HG03066 (cell line): ENCODE measurements around the gene ACADL.

Source experiments
- ATAC-seq: cut with Tn5 transposase; IDR thresholded peaks from one replicate; pipeline ENCODE4 v1.9.1; 2021; ENCODE audit warnings: low read depth; ENCODE audit not compliant: unreplicated experiment

ACADL gene

DNA sequence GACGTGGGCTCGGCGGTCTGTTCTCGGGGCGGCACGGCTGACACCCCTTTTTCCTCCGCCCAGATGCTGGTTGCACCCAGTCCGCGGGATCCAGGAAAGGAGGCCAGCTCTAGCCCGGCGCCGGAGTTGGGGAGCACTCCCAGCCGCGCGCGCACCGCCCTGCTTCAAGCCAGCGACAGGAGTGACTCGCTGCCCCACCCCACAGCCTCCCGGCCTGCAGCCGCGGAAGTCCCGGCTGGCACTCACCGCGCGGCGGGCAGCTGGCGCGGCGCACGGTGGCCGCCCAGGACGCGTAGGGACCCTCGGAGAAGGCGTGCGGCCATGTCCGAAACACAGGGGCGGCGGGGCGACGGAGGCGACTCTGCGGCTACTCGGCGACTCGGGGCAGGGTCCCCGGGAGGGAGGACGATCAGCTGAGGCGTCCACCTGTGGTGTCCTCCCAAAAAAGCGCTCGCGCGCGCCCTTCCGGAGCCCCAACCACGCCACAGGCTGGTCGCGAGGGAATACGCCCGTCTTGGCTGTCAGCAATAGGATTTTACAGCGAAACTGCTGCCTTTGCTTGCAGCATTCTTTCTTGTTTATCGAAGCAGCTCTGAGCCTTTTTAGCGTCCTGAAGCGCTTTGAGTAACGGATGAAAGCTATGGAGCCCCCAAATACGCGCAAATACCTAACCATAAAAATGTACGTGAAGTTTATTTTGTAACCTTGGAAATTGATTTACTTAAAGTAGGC is at the start of gene ACADL:
ACADL (minus strand) TSS at position 507 of the 732 bp plus-strand sequence; CDS start at position 323, 184 bp downstream.
- no peak for ATAC-seq

DNA sequence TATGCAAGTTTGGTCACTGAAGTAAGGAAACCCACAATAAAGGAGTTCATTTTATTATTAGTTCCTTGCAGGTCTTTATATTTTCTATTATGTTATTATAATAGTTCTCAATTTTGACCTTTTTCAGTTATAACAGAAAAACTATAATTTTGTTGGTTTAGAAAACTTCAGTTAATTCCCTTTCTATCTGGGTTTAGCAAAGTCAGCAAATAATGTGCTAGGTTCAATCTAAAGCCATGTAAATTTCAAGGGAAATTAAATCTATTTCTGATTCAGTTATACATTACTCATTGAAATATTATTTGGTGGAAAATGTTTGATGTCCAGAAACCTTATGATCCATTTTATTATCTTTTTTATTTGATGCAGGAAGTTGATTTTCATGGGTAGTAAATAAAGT is 46.1 kb upstream of the ACADL start:
- no peak for ATAC-seq

DNA sequence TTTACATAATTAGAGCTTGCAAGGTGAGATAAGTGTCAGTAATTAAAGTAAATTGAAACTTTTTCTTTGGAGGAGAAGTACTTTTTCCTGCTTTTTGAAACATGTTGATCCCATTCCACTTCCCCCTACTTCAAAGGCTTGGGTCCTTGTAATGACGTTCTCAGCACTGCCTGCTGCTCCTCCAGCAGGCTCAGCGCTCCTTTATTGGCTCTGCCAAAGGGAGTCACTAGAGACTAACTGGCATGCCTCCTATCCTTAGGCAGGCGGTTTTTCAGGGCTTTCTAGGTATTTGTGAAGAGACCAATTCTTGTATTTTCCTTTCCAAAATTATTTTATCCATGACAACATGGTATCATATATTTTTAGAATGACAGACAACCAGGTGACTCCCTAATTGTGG is 43.9 kb upstream of the ACADL start:
- no peak for ATAC-seq

DNA sequence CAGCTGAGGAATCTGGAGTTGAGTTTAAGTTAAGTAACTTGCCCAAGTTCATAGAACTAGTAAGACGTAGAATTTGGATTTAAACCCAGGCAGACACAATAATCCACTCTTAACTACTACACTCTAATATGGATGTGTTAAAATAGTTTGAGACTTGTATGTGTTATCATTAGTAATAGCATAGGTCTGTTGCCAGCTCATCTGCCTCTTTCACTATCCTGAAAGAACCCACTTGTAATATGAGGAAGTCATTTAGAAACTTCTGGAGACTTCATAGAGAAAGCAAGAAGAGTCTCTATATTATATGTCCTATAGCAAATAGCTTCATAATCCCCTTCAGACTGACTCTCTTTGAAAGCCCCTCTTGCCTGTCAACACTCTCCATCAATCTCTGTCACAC is 43.0 kb upstream of the ACADL start:
- no peak for ATAC-seq

DNA sequence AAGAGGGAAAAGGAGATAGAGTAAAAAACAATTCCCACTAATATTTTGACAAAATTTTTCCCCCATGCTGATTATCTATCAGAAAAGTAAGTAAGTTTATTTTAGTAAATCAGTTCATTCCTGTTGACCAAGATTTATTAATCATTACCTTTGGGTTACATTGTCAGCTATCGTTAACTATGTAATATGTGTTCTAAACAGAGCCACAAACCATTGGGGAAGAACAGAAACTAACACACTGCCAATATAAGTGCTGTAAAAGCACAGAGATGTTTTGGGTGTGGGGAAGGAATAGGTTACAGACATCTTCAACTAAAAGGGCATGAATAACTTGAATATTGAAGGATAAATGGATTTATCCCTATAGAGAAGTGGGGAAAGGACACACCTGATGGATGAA is 42.5 kb upstream of the ACADL start:
- ATAC-seq: no peak

DNA sequence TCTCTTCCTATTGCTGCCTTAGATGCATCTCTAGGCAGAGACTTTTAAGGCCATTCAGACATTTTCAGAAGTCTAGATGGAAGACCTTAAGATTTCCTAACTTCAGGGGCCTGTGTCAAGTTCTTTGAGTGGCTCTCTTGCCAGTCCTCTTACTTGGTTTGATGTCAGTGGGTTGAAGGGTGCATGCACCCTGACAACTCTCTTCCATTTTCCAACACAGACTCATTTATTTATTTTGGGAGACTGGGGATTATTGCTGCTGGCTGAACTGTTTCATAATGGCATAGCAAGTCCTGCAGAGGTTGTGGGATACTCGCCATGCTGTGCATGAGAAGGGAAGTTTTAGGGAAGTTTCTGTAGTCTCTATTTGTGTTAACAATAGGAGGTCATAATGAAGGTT is 39.0 kb upstream of the ACADL start:
- ATAC-seq: no peak

DNA sequence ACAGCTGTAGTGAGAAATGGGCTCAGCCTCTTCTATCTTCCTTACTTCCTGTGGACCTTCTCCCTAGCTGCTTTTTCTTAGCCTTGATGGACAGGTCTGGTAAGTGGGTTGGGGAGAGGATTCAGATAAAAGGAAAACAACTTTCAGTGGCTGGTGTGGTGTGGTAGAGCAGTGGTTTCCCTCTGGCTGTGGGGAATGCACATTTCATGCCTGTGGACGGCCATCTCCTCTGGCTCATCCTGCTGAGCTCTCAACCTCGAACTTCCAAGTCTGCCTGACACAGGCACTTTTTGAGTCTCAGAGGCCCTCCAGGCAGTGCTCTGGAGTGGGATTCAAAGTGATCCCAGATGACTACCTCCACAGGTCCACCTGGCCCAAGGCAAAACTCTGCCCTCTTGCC is 38.6 kb upstream of the ACADL start:
- ATAC-seq: no peak

DNA sequence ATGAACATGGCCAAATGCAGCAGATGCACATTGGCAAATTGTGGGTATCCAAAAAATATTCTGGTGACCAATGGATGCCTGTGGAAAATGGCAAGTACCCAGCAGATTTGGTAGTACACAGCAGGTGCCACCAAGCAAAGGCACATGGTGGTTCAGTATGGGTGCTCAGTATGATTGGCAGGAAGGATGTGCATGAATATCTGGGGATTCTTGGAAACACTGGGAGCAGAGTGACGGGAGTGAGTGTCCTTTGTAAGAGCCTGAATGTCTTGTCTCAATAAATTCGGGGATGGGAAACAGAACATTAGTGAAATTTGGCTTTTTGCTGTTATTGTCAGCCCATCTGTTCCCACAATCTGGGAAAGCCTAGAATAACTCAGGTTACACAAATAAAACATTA is 36.8 kb upstream of the ACADL start:
- ATAC-seq: no peak

DNA sequence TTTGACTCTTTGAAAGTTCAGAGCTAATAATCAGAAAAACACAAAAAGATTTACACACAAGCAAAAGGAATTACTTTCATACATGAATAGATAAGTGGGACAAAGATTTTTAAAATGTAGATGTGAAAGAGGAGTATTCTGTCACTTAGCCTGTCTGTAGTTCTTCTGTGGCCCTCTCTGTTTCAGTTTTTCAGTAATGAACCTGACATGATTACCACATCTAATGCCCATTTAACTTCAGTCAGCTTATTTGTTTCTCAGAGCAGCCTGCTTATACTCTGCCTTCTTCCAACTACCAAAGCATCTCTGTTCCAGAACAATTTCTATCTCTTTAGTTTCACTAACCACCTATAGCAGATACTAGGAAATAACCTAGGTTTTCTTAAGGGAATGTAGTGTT is 34.4 kb upstream of the ACADL start:
- ATAC-seq: no peak

DNA sequence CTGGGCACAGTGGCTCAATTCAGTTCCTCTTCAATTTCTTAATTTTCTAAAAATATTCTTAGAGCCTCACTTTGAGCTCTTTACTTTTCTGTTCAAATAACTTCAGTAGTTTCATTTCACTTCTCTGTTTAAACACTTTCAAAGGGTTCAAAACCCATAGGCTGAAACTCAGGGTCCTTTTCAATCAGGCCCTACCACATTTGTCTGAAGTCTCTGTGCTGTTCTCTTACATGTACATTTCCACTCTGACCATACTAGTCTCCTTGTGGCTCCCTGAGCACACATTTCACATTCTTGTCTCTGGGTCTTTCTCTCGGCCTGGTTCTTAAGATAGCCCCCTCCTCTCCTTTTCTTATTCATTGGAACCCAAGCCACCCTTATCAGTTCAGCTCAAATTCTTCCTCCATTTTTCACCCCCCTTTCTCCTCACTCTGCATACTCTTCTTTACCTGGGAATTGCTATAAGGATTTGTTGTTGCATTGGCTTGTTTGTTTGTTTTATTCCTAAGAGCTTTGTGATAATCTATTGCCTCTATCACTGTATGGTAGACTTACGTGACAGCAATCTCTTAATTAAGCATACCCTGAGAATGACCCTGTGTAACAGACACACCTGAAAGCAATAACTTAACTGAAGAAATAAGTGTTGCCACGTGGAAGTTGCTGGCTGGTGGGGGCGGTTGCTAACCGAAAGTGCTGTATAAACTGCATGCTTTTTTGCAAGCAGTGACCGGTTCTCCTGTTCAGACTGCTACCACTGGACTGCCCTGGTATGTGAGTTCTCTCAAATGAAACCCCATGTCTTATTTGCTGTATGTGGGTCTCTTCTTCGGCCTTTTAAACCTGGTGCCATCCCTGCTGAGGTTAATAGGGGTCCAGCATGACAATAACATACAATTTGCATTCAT is 27.7 kb upstream of the ACADL start:
- no peak for ATAC-seq

DNA sequence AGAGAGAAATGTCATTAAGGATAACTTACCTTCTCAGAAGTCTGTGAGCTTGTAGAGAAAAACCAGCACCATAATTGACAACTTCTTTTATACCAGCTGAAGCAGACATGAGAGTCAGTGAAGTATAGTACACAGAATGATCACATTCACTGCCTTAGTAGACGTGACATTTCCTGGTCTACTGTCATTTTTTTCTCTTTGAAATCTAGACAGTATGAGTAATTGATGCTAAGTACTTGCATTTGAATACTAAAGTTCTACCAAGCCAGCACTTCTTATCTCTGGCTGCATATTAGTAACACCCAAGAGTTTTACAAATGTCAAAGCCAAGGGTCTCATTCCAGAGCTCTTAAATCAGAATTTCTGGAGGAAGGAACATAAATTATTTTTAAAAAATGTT is 25.4 kb upstream of the ACADL start:
- ATAC-seq: no peak

DNA sequence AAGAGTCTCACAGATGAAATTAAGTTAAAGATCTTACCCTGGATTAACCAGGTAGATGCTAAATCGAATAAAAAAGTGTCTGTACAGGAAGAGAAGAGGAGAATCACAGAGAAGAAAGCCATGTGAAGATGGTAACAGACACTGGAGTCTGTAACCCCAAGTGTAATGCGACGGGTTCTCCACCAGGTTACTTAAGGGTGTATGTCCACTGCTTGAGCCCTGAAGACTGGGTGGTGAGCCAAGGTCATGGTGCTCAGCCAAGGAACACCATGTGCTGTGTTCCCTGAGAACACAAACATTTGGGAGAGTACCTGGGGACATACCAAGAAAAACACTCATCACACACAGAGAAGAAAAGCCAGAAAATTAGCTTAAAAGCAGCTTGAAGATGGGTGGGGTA is 8.2 kb upstream of the ACADL start:
- ATAC-seq: no peak

DNA sequence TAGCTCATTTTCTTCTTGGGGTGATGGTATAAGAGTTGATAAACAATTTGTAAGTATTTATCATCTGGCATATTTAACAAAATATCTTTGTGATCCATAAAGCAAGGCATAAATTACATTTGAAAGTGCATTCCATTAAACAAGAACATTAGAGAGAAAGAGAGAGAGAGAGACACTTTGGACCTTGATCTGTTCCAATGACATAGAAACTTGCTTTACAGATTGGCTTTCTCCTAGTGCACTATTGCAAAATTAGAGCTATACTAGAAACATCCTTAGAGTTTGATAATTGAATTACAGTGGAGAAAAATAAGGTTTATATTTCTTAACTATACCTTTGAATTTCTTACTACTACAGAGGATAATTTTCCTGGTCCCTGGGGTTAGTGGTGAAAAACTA is 5.7 kb upstream of the ACADL start:
- ATAC-seq: no peak

DNA sequence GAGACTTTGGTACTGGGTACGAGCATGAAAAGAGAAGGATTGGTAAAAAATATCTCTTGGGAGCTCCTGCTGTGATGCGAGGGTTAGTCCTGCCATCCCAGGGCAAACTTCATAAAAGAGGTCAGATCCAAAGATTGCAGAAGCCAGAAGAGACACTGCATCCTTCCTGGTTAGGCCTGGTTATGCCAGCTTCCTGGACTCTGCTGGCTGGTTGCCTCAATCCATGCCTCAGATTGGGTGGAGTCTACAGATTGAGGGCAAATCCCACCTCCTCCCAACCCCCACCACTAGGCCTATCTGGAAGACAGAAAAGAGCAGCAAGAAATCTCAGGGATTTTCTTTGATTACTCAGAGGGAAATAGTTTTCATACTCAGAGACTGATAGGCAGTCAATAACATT is 5.3 kb upstream of the ACADL start:
- no peak for ATAC-seq

DNA sequence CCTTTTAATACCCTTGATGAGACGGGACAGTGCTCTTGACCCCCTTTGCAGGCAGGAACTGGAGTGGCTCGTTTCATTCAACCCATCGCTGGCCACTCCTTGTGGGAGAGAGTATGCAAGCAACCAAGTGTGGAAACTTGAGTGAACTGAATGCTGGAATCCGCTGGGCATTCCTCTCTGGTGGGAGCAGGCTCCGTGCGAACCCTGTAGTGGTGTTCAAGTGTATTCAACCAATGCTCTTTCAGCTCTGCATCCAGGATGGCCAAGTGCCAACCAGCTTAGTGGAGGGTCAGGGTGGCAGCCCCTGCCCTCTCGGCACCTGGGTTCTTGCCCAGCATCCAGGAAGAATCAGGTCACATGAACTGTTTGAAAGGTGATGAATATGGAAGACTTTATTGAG is 3.3 kb upstream of the ACADL start:
- ATAC-seq: no peak

DNA sequence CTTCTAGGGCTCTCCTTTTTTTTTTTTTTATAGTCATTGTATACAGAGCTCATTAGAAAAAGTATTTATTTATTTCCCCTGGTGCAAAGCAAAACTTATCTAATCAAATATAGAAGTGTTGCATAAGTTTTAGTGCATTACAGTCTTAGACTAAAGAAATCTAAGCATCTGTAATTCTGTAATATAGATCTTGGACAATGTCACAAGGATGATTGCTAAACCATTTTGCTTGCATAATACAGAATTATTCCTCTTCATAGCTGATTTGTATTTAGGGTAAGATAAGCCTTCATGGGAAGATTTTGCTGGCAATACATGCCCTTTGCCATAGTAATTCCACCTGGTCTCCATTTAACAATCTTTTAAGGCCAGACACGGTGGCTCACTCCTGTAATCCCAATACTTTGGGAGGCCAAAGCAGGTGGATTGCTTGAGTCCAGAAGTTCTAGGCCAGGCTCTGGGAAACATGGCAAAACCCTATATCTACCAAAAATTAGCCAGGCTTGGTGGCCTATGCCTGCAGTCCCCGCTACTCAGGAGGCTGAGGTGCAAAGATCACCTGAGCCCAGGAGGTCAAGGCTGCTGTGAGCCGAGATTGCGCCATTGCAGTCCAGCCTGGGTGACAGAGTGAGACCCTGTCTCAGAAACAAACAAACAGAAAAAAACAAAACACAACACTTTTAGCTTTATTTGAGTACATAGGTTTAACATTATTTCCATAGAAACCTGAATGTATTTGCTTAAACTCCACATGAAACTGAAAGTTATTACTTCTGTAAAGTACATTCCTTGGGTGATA is 2.2 kb upstream of the ACADL start:
- ATAC-seq: no peak

DNA sequence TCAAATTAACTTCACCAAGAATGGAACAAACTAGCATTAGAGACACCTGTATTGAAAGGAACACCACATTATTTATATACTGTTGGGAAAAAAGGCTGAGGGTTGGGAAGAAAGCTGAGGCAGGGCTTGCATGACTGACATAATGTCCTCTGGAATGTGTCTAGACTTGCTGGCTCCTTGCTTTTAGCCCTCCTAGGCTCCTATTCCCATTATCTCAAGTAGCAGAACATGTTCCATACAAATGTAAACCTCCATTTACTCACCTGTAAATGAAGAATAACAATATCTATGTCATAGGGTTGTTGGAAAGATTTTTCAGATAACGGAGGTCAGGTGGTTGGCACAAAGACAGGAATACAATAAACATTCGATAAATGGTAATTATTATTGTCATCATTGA is 976 bp upstream of the ACADL start:
- no peak for ATAC-seq

DNA sequence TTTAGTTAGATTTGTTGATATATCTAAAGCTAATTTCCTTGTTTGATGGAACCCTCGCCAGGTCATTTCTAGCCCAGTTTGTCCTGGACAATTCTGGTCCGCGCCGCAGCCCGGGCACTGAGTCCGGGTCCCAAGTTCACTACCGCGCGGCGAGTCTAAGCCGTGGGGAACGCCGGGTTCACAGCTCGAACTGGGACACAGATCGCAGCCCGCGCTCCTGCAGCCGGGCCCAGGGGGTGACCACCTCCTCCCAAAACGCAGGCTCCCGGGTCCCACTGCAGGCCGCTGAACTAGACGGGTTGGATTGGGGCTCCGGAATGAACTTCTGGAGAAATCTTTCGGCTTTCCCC is 681 bp downstream of the ACADL start:
- no peak for ATAC-seq

DNA sequence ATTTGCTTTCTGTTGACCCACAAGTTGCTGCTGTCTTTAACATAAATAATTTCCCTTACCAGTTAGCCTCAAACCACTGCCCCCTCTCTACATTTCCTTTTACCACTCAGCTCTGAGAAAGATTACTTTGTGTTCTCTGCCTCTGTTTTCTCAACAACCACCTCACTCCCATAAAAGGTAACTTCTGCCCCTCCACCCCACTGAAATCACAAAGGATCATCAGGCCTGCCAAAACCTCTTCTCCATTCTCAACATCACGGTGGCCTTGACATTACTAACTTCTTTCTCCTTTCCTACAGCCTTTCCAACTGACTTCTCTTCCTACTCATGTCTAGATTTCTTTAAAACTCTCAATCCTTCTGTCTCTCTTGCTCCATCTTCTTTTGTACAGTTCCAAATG is 10.1 kb downstream of the ACADL start:
- ATAC-seq: no peak

DNA sequence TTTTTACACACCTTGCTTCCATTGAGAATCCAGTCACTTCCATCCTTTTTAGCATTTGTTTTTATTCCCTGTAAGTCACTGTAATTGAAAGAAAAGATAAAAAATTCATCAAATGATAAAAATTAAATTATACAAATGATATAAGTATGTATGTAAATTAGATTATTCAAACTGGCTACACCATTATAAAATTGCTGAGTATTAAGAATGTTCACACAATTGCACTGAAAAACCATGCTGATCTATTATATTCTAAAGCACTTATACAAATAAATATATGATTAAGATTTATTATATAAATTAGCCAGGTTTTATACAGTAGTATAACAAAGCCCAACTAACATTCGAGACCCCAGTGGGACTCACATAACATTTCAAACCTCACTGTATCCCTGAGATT is 15.1 kb downstream of the ACADL start:
- ATAC-seq: no peak

DNA sequence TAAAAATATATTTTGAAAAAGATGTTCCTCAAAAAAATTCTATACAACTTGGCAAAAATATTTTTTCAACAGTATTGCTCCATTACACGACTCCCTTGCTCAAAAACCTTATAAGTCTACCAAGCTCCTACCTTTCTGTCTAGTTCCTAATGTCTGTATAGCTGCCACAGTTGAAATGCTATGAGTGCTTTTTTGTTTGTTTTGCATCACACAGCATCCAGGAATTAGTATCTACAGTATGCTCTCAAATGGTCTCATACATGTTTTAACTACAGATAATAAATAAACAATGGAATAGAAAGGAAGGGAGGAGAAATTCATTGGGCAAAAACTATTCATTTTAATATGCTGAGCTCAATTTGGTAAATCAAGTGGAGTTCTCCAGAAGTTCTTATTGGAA is 17.3 kb downstream of the ACADL start:
- no peak for ATAC-seq
